BJ (cell line): ENCODE results near the gene GABRB2. TPM values are rescaled to one million over a fixed set of nuclear protein-coding genes. Genes with fewer than 3 reads are reported as not detected.

Source experiments
- CTCF ChIA-PET: fragments of 350-600 bp; formaldehyde crosslinking; extraction: SDS; loops from one replicate; lab custom pipeline; 2021; ENCODE audit warnings: antibody characterized with exemption, inconsistent platforms; lab: Yijun Ruan, JAX
- POLR2A ChIA-PET: fragments of 300-600 bp; sonication (Branson Sonifier 250); formaldehyde crosslinking; extraction: SDS; loops from one replicate; lab custom pipeline; 2021; ENCODE audit warnings: antibody characterized with exemption; lab: Charles Lee
- DNase-seq: peaks from one replicate; pipeline ENCODE4 v3.0.0-alpha.2; 2011; ENCODE audit warnings: low read depth
- H3K27me3 ChIP-seq: 2 replicates; pipeline ENCODE4 v1.6.0; 2011; ENCODE audit warnings: low read length; ENCODE audit not compliant: control insufficient read depth, insufficient read depth
- H3K36me3 ChIP-seq: 2 replicates; pipeline ENCODE4 v1.5.1; 2011; ENCODE audit warnings: low read length; ENCODE audit not compliant: control insufficient read depth, insufficient read depth
- H3K4me3 ChIP-seq: 2 replicates; pipeline ENCODE4 v1.5.1; 2011; ENCODE audit warnings: low read depth, mild to moderate bottlenecking, control low read depth, low read length
- CTCF ChIP-seq: IDR thresholded peaks from 2 replicates; pipeline ENCODE4 v1.5.1; 2011; ENCODE audit warnings: low read depth, mild to moderate bottlenecking, control low read depth, inconsistent platforms, low read length, moderate library complexity; ENCODE audit not compliant: insufficient read depth
- polyA plus RNA-seq: library from polyadenylated mRNA; depleted of rRNA; stranded (reverse); fragments of >200 nt; gene quantifications from 2 replicates; pipeline ENCODE4 v1.2.3, GENCODE V29; 2011

The GABRB2 gene
- polyA plus RNA-seq, 1 experiment: not detected

- no peak for DNase-seq
- no peak for TF ChIP-seq CTCF
- H3K36me3 ChIP-seq: no peaks in the 10 kb centered on the region
- POLR2A ChIA-PET: no interaction called here
- H3K27me3 ChIP-seq: no peaks in the 10 kb centered on the region
- CTCF ChIA-PET: no interaction called here
- H3K4me3 ChIP-seq: no peak overlapping the region
Measured at GRCh38 chr5:161399996-161400562, 146.4 kb downstream of the GABRB2 start.

GRCh38 chr5:161397448-161397847 is 149.1 kb downstream of the GABRB2 start:
- TF ChIP-seq CTCF: no peak
- POLR2A ChIA-PET: no interaction called here
- Histone ChIP-seq H3K4me3 (no peak overlapping the region), H3K36me3 (no peaks in the 10 kb centered on the region), H3K27me3 (no peaks in the 10 kb centered on the region)
- no peak for DNase-seq
- CTCF ChIA-PET: no interaction called here

GRCh38 chr5:161396171-161396570 is 150.4 kb downstream of the GABRB2 start:
- Histone ChIP-seq H3K27me3 (no peaks in the 10 kb centered on the region), H3K36me3 (no peaks in the 10 kb centered on the region), H3K4me3 (no peak overlapping the region)
- no peak for TF ChIP-seq CTCF
- DNase-seq: no peak
- CTCF ChIA-PET: no interaction called here
- POLR2A ChIA-PET: no interaction called here

- H3K4me3 ChIP-seq: no peak overlapping the region
- no peaks in the 10 kb centered on the region for H3K36me3 ChIP-seq
- no peak for TF ChIP-seq CTCF
- no peaks in the 10 kb centered on the region for H3K27me3 ChIP-seq
- DNase-seq: no peak
- POLR2A ChIA-PET: no interaction called here
- CTCF ChIA-PET: no interaction called here
Measured at GRCh38 chr5:161391724-161392123, 154.8 kb downstream of the GABRB2 start.

- no peak for DNase-seq
- no peak for TF ChIP-seq CTCF
- ChIA-PET POLR2A (no interaction called here), CTCF (no interaction called here)
- Histone ChIP-seq H3K4me3 (no peak overlapping the region), H3K36me3 (no peaks in the 10 kb centered on the region), H3K27me3 (no peaks in the 10 kb centered on the region)
Measured at GRCh38 chr5:161391016-161391415, 155.5 kb downstream of the GABRB2 start.
